GM12878 (cell line): ENCODE measurements around the gene LSM3.

ENCODE experiments used
- CEBPB ChIP-seq, 2 experiments: fragments of 150-350 bp in 1 of 2; IDR thresholded peaks; 2 replicates each; pipeline ENCODE4 v1.6.1; 2012 to 2014; ENCODE audit warnings: low read depth in 2 of 2, low read length in 2 of 2, borderline replicate concordance in 1 of 2, inconsistent platforms in 1 of 2
- DPF2 ChIP-seq: fragments of 450-650 bp; IDR thresholded peaks from 2 replicates; pipeline ENCODE4 v1.6.1; 2017; ENCODE audit warnings: mild to moderate bottlenecking
- MEF2B ChIP-seq: fragments of 450-650 bp; IDR thresholded peaks from 2 replicates; pipeline ENCODE4 v1.6.1; 2018; ENCODE audit warnings: mild to moderate bottlenecking, moderate library complexity; ENCODE audit not compliant: partially characterized antibody, poor library complexity, severe bottlenecking
- MYC ChIP-seq: IDR thresholded peaks from 2 replicates; pipeline ENCODE4 v1.6.1; 2011; ENCODE audit warnings: mild to moderate bottlenecking, low read length, moderate library complexity, inconsistent platforms; ENCODE audit not compliant: insufficient read depth, insufficient replicate concordance, insufficient read length, severe bottlenecking
- POLR2A ChIP-seq: IDR thresholded peaks from 2 replicates; pipeline ENCODE4 v1.6.1; 2011; ENCODE audit warnings: low read depth, mild to moderate bottlenecking, low read length
- RCOR1 ChIP-seq: conservative IDR thresholded peaks from 2 replicates; pipeline ENCODE4 v1.6.1; 2012; ENCODE audit warnings: low read depth, low read length, improper control_type of control experiment
- SMAD5 ChIP-seq: IDR thresholded peaks from 2 replicates; pipeline ENCODE4 v1.6.1; 2016; ENCODE audit warnings: antibody characterized with exemption, low read depth
- YBX1 ChIP-seq: fragments of 450-650 bp; IDR thresholded peaks from 2 replicates; pipeline ENCODE4 v1.6.1; 2016; ENCODE audit warnings: antibody characterized with exemption
- TF ChIP-seq, protein P1 (sequence below): IDR thresholded peaks from 2 replicates; pipeline ENCODE4 v1.6.1; 2011; ENCODE audit warnings: low read depth, low read length, improper control_type of control experiment, borderline replicate concordance
- TF ChIP-seq, protein P2 (sequence below), 3 experiments: IDR thresholded peaks in 2 of 3; conservative IDR thresholded peaks in 1 of 3; 2 replicates each; pipeline ENCODE4 v1.5.1; 2011; ENCODE audit warnings: low read depth in 3 of 3, low read length in 3 of 3, mild to moderate bottlenecking in 3 of 3, control low read depth in 2 of 3, moderate library complexity in 2 of 3, inconsistent platforms in 1 of 3, mixed read lengths in 1 of 3; ENCODE audit not compliant: control insufficient read depth in 2 of 3, insufficient read depth in 1 of 3; ENCODE audit errors: extremely low read depth in 1 of 3
- TF ChIP-seq, protein P3 (sequence below): fragments of 450-650 bp; IDR thresholded peaks from 2 replicates; pipeline ENCODE4 v1.6.1; 2017; ENCODE audit warnings: mild to moderate bottlenecking

DNA sequence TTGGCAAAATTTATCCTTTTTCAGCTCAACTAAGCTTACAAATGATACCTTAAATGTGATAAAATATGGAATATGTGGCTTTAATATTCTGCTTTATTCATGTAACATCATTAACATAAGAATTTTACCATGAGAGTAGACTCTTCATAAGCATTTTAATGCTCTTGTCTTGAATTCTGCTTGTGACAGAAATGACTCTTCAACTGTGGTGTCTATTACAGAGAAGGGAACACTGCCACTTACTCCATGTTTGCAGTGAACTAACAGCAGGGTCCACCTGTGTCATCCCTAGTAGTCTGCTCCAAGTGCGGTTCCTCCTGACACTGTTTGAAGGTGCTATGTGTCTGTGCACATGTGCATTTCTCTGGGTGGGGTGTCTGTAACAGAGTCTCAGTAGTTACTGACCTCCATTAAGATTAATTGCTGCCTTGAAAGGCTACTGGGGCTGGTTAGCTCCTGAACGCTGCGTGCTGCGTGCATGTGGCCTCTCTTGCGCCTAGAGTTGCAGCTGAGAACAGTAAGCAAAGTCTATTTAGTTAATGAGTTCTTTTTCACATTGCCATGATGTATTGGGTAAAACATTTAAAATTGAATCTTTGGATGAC lies 8.3 kb downstream of the LSM3 start:
- TF ChIP-seq, protein P1, sequence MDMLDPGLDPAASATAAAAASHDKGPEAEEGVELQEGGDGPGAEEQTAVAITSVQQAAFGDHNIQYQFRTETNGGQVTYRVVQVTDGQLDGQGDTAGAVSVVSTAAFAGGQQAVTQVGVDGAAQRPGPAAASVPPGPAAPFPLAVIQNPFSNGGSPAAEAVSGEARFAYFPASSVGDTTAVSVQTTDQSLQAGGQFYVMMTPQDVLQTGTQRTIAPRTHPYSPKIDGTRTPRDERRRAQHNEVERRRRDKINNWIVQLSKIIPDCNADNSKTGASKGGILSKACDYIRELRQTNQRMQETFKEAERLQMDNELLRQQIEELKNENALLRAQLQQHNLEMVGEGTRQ = no peak
- TF ChIP-seq POLR2A = no peak
- TF ChIP-seq, protein P2, sequence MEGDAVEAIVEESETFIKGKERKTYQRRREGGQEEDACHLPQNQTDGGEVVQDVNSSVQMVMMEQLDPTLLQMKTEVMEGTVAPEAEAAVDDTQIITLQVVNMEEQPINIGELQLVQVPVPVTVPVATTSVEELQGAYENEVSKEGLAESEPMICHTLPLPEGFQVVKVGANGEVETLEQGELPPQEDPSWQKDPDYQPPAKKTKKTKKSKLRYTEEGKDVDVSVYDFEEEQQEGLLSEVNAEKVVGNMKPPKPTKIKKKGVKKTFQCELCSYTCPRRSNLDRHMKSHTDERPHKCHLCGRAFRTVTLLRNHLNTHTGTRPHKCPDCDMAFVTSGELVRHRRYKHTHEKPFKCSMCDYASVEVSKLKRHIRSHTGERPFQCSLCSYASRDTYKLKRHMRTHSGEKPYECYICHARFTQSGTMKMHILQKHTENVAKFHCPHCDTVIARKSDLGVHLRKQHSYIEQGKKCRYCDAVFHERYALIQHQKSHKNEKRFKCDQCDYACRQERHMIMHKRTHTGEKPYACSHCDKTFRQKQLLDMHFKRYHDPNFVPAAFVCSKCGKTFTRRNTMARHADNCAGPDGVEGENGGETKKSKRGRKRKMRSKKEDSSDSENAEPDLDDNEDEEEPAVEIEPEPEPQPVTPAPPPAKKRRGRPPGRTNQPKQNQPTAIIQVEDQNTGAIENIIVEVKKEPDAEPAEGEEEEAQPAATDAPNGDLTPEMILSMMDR (IDR thresholded peaks at IDR 0.05 in 2 of 3, conservative IDR thresholded peaks at IDR 0.05 in 1 of 3; ENCODE audit: control insufficient read depth in 2 of 3, extremely low read depth in 1 of 3, insufficient read depth in 1 of 3, low read depth in 3 of 3, low read length in 3 of 3) = no peak
- TF ChIP-seq YBX1 = no peak
- TF ChIP-seq DPF2 = no peak
- TF ChIP-seq CEBPB (IDR thresholded peaks at IDR 0.05; ENCODE audit: borderline replicate concordance in 1 of 2, low read depth in 2 of 2, low read length in 2 of 2) = no peak
- TF ChIP-seq MYC = no peak
- TF ChIP-seq, protein P3, sequence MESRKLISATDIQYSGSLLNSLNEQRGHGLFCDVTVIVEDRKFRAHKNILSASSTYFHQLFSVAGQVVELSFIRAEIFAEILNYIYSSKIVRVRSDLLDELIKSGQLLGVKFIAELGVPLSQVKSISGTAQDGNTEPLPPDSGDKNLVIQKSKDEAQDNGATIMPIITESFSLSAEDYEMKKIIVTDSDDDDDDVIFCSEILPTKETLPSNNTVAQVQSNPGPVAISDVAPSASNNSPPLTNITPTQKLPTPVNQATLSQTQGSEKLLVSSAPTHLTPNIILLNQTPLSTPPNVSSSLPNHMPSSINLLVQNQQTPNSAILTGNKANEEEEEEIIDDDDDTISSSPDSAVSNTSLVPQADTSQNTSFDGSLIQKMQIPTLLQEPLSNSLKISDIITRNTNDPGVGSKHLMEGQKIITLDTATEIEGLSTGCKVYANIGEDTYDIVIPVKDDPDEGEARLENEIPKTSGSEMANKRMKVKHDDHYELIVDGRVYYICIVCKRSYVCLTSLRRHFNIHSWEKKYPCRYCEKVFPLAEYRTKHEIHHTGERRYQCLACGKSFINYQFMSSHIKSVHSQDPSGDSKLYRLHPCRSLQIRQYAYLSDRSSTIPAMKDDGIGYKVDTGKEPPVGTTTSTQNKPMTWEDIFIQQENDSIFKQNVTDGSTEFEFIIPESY = no peak
- no peak for TF ChIP-seq RCOR1
- TF ChIP-seq SMAD5 = no peak
- no peak for TF ChIP-seq MEF2B
